Stimulated activated CD8-positive, alpha-beta memory T cell treated with anti-CD3 and anti-CD28 coated beads, Interleukin-12 subunit alpha, Interleukin-12 subunit beta, amount 100 ng/mL, for 1 hour (primary cell): Measurements from ENCODE around the gene TFE3.

ENCODE experiments used
- DNase-seq: peaks from one replicate; pipeline ENCODE4 v3.0.0-alpha.2; 2020; ENCODE audit warnings: low read depth

TFE3 gene, protein sequence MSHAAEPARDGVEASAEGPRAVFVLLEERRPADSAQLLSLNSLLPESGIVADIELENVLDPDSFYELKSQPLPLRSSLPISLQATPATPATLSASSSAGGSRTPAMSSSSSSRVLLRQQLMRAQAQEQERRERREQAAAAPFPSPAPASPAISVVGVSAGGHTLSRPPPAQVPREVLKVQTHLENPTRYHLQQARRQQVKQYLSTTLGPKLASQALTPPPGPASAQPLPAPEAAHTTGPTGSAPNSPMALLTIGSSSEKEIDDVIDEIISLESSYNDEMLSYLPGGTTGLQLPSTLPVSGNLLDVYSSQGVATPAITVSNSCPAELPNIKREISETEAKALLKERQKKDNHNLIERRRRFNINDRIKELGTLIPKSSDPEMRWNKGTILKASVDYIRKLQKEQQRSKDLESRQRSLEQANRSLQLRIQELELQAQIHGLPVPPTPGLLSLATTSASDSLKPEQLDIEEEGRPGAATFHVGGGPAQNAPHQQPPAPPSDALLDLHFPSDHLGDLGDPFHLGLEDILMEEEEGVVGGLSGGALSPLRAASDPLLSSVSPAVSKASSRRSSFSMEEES

DNA sequence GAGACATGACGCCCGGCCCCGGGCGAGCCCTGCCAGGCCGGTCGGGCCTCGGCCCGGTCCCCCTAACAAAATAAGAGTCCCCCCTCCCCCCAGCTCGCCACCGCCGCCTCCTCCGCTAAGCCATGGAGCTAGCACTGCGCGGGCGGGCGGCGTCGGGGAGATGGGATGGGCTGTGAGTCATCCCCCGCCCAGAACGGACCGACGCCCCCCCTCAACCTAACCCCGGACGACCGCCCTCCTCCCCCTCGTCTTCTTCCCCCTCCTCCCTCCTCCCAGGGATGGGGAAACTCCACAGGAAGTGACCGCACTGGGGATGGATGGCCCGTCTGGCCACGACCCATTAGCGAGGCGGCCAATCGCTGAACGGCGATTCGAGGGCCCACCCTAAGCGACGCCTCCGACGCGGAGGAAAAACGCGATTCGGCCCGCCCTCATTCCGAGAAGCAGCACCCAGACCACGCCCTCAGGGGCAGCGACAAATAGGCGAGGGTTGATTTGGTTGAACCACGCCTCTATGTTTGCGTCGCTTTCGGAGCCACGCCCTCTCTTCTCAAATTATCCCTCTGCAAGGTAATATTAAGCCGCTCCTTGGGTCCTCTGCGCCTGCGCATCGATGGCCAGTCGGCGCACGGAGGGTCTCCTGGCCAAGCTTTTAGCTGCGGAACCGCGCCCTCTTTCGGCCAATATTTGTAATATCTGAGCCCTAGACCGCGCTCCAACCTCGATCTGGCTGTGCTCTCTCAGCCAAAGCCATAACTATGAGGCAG lies at the start of gene TFE3:
TSS of gene TFE3 (minus strand) at position 138 of the 767 bp plus-strand sequence. CDS start at position 7, 131 bp downstream.
- peak; percentile 91 for DNase-seq

DNA sequence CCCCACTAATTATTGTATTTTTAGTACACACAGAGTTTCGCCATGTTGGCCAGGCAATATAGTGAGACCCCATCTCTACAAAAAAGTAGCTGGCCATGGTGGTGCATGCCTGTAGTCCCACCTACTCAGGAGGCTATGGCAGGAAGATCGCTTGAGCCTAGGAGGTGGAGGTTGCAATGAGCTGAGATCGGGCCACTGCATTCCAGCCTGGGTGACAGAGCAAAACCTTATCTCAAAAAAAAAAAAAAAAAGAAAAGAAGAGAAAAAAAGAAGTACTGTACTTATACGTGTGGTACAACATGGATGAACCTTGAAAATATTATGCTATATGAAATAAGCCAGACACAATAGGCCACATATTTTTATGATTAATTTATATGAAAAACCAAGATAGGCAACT lies 46.4 kb upstream of the TFE3 start:
- DNase-seq = no peak

DNA sequence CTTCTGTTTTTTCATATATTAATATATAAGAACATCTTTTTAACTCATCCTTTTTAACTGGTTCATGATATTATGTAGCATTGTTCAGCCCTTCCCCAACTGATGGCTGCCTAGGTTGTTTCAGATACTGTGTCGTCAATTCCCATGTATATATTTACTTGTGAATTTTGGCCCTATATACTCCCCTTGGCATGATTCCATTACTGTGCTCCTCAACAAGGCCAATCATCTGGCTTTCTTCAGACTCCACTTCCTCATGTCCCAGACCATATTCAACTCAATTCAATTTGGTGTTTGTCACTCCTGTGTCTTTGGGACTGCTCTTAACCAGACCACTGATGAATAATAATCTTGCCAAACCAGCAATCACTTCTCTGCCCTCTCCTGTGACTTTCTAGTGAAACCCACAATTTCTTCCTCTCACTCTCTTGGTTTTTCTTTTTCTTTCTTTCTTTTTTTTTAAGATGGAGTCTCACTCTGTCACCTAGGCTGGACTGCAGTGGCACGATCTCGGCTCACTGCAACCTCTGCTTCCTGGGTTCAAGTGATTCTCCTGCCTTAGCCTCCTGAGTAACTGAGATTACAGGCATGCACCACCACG lies 39.2 kb upstream of the TFE3 start:
- DNase-seq = no peak

DNA sequence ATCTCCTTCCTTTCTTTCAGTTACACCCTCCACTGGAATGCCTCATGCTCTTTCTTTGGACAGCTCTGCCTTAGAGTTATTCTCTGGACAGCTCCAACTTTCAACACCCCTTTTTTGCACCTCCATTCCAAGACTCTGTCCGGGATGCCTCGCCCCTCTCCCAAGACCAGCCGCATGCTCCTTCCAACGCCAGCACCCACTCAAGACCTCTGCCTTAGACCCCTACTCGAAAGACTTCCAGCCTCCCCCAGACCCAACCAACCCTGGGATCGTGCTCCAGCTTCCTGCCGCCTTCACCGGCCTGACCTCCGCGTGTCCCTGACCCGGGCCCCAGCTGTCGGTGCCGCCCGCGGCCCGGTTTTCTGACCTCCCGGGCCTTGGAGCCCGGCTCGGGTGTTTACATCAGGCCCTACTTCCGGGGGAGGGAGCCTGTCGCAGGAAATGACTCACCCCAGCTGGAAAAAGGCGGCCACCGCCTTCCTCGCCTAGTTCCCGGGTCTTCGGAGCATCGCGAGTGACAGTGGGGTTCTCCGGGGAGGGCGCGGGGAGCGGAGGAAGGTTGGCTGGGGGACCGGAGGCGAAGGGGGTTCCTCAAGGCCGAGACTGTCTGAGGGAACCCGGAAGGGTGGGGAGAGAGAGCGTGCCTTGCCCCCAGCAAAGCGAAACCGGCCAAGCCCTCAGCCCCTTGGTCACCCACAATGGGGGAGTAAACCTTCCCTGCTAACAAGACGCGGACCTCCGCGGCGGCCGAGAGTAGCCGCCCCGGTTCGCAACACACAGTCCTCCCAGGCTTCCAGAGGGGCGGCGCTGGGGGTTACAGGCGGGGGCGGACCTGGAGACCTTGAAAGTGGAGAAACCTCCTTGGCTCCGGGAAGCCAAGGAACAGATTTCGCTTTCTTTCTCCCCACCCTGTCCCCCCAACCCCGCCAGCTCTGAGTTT lies 36.6 kb upstream of the TFE3 start, which contains the start of gene WDR45:
TSS of gene WDR45 (minus strand) at position 399 of the 940 bp plus-strand sequence. CDS start 1,792 bp downstream, outside the sequence.
- peak; percentile 55 for DNase-seq

DNA sequence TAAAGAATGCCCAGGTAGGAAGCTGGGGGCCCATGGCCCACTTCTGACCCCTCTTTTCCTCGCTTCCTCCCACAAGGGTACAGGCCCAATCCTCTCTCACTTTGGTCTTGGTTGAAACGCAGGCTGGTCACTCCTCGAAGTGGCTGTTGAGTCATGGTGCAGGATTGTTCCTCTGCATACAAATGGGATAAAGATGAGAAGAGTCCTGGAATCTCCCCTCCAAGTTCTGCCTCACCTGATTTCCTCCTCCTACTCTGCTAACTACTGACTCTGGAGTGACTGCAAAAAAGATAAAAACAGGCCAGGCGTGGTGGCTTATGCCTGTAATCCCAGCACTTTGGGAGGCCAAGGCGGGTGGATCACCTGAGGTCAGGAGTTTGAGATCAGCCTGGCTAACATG lies 34.8 kb upstream of the TFE3 start:
- DNase-seq = no peak

DNA sequence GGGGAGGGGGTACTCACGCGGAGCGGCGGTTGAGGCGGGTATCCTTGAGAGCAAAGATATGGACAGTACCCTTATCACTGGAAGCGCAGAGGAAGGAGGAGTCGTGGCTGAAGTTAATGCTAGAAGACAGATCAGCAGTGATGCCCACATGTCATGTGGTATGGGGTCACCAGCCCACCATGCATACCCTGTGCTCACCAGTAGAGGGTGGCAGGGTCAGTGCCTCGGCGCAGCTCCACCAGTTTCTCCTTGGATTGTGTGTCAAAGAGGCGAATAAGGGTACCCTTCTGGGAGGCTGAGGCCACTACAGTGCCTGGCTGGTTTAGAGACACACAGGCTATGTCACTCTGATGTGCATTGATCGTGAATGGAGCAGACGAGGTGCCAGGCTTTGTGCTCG lies 32.2 kb upstream of the TFE3 start:
- no peak for DNase-seq

DNA sequence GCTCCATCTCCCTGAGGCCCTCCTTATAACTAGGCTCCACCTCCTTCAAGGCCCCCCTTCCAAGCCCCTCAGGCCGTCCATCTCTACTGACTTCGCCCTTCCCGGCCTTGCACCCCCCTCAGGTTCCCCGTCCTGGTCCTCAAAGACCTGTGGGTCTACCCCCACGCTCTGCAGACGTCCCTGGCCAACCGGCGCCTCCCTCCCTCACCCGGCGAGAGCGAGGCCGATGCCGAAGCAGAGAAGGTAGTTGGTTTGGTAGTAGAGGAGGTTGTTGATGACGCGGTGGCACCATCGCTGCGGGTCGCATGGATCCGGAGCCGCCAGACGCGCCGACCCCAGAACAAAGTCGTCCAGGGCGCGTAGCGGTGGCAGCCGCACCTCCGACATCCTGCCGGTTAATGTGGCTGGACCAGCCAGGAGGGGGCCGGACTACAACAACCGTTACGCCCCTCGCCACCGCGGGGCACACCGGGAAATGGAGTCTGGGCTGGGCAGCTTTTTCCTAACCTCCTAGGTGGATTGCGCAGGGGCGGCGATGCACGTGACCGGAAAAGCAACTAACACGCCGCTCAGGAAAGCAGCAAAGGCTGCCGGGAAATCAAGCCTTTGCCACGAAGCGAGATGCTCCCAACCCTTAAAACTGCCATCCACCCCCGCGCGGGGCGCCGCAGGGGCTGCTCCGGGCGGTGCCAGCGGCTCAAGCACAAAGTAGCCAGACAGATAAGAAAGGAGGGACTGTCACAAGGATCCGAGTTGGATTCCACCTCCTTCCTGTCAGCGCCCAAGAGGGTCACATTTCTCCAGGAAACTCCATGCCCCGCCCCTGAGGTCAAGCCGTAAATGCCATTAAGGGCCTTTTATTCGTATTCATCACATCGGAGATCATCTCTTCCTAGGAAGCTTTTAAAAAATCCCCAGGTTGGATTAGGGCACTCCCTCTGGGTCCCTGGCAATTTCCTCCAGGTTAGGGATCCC lies 30.7 kb upstream of the TFE3 start, which contains the start of gene PRAF2:
TSS of gene PRAF2 (minus strand) at position 402 of the 975 bp plus-strand sequence. CDS start at position 387, 15 bp downstream.
- DNase-seq = peak; percentile 81

DNA sequence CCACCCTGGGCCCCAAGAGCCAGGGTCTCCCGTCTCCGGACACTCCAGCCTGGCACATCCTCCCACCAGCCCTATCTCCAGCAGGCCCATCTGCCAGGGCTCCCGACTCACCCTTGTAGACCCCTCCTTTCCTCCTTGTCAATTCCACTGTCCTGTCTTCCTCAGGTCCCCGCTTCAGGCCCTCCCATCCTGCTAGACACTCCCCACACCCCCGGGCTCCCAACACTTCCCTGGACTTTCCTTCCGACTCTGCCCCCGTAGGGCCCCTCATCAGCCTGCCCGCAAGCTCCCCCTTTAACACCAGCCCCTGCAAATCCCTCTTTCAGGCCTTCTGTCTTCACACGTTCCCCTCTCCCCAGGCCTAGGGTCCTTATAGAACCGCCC lies 29.5 kb upstream of the TFE3 start:
- DNase-seq = no peak

DNA sequence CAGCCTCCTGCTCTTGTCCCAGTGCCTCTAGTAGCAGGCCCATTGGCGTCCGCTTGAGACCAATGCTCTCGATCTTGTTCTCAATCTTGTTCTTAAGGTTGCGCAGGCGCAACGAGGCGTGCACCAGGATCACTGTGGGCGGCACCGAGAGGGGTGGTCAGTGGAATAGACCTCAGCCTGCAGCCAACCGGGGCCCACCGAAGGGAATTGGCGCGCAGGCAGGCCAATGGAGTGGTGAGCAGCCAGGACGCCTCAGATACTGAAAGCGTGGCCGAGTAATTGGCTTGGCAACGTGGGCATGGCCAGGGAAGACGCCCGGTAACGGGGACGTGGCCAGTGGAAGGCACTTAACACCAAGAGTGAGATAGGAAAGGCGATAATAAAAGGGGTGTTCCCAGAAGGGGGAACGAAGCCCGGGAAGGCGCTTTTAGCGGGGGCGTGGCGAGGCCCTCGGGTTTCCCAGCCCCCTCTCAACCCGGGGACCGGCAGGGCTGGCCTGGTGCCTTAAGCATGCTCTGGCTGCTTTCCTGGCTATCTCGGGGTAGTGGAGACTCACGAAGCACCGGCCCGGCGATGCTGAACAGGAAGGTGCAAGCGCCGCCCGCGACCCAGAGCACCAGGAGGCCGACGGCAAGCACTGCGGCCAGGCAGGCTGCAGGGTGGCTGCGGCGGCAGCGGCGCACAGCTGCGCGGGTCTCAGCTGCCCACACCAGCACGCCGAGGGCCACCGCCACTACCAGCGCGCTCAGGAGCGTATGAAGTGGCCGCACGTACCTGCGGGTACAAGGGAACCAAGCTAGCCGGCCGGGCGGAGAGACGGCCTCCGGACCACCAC lies 28.9 kb upstream of the TFE3 start:
- no peak for DNase-seq

DNA sequence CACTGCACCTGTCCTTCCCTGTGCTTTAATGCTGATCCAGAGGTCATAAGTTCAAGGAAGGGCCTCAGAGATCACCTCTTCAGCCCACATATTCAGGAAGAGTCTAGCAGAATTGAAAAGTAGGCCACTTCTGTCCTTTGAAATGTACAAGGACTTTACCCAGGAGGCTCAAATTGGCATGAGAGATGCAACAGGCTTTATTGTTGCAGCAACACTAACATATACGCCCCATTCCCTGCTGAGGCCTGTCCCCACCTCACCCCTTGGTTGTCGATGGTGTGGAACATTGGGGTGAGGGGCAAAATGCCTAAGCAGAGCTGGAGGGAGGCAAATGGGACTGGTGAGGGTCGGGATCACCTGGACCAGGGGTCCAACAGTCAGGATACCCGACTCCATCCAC lies 27.8 kb upstream of the TFE3 start:
- no peak for DNase-seq

DNA sequence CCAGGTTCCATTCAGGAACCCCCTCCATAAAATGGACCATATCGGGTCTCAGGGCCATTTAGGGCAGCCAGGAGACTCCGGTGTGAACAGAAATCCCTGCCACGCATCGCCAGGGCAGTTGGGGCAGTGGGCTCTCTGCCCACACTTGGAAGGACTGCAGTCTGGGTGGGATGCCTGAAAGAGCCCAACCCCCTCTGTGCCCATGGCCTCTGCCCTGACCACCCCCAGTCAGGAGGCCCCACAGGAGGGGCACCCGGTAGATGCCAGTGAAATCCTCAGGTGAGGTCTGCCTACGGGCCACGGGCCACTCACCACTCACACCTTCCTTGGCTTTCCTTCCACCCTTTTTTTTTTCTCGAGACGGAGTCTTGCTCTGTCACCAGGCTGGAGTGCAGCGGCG lies 25.9 kb upstream of the TFE3 start:
- no peak for DNase-seq

DNA sequence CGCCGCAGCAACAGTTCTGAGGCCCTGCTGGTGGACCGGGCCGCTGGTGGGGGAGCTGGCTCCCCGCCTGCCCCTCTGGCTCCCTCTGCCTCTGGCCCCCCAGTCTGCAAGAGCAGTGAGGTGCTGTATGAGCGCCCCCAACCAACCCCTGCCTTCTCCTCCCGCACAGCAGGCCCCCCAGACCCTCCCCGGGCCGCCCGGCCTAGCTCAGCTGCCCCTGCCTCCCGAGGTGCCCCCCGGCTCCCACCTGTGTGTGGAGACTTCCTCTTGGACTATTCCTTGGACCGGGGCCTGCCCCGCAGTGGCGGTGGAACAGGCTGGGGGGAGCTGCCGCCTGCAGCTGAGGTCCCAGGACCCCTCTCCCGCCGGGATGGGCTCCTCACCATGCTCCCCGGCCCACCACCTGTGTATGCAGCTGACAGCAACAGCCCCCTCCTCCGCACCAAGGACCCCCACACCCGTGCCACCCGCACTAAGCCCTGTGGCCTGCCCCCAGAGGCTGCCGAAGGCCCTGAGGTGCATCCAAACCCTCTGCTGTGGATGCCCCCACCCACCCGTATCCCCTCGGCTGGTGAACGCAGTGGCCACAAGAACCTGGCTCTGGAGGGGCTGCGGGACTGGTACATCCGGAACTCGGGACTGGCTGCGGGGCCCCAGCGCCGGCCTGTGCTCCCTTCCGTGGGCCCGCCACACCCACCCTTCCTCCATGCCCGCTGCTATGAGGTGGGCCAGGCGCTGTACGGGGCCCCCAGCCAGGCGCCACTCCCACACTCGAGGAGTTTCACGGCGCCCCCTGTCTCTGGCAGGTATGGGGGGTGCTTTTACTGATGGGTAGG lies 24.3 kb upstream of the TFE3 start:
- DNase-seq = no peak

DNA sequence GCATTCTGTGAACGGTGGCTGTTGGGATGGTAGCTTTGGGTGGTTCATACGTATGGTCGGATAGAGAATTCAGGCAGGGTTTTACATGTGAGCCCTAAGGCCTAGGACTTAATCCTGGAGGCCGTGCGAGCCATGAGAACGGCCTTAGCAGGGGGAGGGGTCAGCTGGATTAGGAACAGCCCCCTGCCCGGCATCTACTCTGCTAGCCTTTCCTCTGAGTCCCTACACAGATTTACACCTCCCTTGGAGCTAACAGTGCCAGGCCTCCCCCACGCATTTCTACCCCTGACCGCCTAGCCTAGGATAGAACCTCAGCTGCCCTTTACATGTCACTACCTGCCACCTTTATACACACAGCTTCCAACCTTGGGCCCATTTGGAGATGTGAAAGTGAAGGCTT lies 23.5 kb upstream of the TFE3 start:
- DNase-seq = no peak

DNA sequence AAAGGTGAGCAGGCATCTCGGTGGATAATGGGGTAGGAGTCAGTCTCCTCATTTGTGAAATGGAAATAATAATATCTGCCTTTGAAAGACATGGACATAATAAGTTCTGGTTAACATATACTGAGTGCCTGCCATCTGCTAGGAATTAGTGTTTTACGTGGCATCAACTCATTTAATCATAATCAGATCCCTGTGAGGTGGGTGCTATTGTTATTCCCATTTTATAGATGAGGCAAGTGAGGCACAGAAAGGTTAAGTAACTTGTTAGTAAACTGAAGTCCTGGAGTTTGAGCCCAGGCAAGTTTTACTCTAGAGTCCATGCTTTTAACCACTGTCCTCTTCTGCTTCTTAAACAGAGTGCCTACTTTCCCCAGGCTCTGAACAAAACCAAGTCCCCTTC lies 23.1 kb upstream of the TFE3 start:
- no peak for DNase-seq

DNA sequence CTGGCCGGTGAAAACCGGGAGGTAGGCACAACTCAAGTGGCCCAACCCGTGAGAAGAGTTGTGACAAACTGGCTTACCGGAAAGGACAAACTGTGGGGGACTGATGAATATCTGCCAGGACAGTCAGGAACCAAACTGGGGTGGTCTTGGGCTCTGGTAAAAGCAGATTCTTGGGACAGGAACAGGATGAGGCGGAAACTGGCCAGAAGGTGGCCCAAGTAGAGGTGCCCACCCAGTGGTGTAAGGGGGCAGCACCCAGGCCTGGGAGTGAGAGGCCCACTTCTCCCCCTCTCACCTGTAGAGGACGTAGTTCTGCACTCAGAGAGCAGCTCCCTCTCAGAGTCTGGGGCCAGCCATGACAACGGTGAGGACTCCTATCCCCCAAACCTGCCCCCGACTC lies 21.6 kb upstream of the TFE3 start:
- no peak for DNase-seq

DNA sequence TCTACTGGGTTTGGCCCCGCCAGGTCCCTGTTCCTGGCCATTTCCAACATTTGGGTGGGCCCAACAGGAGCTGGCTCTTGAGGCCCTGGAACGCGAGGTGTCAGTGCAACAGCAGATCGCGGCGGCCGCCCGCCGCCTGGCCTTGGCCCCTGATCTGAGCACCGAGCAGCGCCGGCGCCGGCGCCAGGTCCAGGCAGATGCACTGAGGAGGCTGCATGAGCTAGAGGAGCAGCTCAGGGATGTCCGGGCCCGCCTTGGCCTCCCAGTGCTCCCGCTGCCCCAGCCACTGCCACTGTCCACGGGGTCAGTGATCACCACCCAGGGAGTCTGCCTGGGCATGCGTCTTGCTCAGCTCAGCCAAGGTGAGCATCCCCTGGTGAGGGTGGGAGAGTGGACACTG lies 21.1 kb upstream of the TFE3 start:
- no peak for DNase-seq

DNA sequence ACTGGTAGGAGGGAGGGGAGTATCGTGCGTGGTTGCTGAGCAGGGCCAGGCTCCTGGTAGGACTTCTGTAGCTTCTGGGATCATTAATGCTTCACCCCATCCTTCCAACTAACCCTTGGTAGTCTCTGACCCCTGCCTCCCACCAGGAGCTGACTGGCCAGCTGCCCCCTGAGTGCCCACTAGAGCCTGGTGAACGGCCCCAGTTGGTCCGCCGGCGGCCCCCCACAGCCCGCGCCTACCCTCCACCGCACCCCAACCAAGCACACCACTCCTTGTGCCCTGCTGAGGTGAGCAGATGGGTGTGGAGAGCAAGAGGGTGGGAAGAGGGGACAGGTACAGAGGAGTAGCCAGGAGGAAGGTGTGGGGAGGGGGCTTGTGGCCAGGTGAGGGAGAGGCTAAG lies 20.6 kb upstream of the TFE3 start:
- no peak for DNase-seq

DNA sequence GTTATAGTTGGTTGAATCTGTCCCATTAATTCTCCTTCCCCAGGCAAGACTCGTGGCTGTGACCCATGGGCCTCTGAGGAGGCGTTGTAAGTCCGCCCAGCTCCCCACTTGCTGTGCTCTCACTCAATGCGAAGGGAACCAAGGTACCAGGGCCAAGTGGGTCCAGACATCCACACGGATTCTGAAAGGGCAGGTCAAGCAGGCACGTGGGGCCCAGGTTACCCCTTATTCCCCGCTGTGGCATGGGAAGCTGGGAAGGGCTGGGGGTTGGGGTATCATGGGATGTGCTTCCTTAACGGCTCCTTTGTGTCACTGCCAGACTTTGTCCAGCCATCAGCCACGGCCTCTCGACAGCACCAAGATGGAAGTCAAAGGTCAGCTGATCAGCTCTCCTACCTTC lies 18.8 kb upstream of the TFE3 start:
- no peak for DNase-seq
